RCC 7860 (cell line): ENCODE measurements around the gene VAC14.

Experiments
- DNase-seq: peaks from one replicate; pipeline ENCODE4 v3.0.0-alpha.2; 2015; ENCODE audit warnings: low spot score
- FAIRE-seq: peaks from 2 replicates; lab custom pipeline; 2012; peaks lifted over from hg19 to GRCh38; lab: Jason Lieb, UNC

VAC14 gene

DNA sequence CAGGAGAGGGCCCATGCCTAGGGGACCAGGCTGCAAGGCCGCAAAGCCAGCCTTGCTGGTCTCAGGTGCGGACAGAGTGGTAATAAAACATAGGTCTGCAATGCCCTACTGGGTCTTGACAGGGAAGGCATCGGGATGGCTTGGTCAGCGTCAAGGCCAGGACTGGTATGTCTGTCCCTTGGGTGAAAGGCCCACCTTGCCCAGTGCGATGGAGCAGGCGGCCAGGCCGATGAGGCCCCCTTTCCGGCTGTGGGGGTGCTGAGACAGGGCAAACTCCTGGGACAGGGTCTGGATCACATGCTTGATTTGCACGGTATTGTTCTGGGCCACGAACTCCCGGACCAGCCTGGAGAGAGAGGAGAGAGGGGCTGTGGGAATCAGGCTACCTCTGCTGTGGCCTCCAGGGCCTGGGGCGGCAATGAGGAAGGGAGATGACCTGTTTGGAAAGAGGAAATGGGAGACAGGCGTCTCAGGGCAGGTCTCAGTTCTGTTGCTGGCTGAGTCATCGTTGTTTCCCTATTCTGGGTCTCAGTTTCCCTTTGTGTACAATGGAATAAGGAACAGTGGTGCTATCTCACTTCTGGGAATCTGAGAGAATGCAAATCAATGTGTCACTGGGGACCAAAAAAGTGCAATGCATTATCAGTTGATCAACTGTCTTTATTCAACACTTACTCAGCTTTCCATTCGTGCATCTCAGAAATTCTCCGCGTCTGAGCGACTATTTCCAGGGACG, 14.8 kb downstream of the VAC14 start:
- DNase-seq (no peak), FAIRE-seq (no peak)

DNA sequence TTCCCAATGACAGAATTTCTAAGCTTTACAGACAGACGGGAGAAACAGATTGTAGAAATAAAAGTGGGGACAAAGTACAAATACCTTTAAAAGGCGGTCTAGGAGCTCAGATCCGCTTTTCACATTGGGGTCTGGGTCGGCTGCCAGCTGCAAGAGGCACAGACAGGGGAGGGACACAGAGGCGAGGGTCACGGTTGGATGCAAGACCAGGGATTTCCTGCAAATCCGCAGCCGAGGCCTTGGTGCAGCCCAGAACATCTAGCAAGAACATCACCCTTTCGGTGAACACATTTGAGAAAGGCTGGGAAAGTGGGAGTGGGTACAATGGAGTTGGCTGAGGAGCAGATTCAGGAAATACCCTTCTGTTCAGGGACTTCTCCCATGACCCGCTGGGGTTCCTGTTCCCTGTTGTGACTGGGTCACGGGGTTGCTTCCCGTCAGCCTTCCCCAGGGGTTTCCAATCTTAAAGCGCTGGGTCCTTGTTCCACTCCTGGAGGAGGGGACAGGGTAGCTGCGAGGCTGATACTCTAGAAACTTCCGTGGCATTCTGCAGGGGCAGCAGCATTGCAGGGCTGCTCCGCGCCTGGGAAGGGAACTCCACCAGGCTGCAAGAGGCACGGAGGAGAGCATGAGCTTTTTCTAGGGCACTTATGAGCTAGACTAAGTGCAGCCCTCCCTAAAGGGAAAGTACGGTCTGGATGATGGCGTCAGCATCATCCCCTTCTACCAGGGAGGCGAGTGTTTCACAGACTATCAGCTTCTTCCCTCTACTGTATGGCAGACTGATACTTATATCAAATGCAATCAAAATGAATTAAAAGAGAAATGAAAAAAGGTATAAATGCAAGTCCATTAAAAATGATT, 16.0 kb downstream of the VAC14 start:
- DNase-seq (no peak), FAIRE-seq (no peak)

DNA sequence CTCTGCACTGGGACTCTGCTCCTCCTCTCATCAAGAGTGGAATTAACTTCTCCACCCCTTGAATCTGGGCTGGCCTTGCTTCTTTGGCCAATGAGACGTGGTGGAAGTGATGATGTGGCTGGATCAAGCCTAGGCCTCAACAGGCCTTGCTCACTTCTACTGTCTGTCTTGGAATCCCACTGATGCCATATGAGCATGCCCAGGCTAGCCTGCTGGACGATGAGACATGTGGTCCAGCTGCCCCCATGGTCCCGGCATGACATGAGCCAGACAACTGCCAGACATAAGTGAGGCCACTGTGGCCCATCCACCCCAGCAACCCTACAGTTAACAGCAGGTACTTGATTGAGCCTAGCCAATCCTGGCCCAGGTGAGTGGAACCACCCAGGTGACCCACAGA, 18.7 kb downstream of the VAC14 start:
- no peak for DNase-seq
- no peak for FAIRE-seq

DNA sequence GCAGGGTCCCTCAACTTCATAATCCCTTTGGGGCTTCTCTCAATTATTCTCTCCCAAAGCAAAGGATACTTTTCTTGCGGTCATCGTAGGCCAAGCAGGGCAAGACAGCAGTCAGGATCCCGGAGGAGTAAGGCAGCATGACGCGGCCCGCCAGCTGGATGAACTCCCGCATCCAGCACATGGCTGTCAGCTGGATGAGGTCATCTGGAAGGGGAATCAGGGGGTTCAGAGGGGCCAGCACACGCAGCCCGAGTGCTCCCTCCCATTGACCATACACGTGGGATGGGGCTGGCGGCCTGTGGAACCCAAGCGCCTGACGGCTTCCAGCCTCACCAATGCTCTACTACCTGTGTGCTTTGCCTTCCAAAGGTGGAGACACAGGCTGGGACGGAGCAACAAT, 19.2 kb downstream of the VAC14 start:
- DNase-seq (no peak), FAIRE-seq (no peak)

DNA sequence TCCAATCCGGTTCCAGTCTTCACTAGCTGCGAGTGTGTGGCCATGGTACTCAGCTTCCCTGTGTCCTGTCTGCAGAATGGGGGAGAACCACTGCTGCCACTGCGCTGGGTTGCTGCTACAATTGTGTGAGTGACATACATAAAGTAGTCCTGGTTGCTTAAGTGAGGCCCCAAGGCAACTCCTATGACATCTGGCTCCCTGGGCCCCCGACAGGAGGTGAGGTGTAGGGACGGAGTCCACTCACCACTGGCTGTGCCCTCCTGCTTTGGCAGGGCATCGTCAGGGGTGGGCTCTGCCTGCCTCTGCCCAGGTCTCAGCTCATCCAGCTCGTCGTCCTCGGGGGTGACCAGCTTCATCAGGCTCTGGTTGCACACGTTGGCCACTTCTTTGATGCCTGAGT, 20.4 kb downstream of the VAC14 start:
- DNase-seq (no peak), FAIRE-seq (no peak)

DNA sequence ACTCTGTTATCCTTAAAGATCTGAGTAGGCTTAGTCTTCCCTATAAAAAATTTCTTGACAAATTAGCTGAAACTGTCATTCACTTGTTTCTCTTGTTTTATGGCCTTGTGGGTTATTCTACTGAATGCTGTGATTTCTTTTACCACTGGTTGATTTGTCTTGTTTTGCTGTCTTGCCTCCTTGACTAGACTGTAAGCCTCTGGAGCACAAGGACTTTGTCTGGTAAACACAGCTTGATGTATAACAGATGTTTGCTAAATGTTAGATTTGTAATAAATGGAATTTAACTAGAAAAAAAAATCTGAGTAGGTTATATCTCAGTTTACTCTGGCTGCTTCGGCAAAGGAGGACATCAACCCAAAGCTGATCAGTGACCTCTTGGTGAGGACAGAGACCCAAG, 21.6 kb downstream of the VAC14 start:
- DNase-seq = no peak
- FAIRE-seq = no peak

DNA sequence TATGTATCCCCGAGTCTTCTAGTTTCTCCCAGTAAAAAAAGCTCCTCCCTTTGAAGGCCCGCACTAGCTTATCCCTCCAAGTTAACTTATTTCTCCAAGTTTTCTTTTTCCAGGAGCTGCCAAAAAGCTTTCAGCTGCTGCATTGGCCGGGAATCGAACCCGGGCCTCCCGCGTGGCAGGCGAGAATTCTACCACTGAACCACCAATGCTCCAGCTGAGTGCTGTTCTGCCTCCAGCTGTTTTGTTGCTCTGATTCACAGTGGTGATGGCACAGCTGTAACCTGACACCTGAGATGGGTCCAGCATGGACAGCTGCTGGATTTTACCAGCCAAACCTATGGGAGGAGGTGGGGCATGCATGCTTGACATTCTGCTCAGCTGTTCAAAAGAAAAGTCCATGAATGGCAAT, 22.1 kb downstream of the VAC14 start:
- FAIRE-seq (no peak), DNase-seq (peak; percentile 18)

DNA sequence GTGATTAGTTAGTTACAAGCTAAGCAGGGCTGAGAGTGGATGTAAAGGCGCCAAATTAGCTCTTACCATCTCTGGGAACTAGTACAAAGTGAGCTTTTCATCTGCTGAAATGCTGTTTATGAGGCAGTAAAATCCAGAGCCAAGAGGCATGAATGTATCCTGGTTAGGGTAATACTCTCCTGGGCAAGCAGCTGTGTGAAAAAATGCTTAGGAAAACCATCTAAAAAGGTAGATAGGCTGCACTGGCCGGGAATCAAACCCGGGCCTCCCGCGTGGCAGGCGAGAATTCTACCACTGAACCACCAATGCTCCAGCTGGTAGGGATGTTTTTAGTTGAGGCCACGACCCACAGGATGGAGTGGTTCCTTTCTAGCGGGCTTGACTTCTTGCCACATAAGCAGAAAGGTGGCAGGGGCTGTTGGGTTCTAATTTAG, 23.0 kb downstream of the VAC14 start:
- no peak for DNase-seq
- FAIRE-seq = no peak

DNA sequence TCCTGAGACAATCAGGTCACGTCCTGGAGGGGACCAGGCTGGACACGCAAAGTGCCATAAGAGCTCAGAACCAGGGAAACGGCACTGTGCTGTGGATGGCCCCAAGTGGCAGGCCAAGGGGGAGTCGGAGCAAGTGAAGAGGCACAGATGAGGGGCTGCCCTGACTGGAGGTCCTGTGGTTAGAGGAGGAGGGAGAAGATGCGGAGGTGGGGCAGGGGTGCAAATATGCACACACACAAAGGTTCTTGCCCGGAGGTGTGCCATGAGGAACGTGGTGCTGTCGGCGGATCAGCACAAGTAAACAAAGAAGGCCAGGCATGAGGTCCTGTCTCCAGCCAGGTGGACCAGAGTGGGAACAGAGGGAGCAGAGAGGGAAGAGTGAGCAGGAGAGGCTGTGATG, 23.5 kb downstream of the VAC14 start:
- FAIRE-seq = no peak

DNA sequence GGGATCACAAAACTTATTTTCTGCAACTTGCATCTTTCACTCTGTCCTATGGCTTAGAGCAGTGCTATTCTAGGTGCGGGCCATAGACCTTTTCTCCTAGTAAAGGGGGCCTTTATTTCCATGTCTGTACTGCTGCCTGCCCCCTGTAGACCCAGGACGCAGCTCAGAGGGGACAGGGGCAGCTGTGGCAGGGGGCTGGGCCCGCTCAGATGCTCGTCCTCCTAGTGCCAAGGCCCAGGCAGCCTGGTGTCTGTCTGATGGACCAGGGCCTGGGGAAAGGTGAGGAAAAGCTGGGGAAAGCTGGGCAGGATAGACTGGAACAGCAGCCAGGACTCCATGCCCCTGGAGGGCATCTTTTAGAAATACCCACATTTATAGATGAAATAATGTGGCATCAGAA, 25.6 kb downstream of the VAC14 start:
- no peak for DNase-seq

More for the DNA sequence above, 23.5 kb downstream of the VAC14 start:
- no peak for DNase-seq

DNA sequence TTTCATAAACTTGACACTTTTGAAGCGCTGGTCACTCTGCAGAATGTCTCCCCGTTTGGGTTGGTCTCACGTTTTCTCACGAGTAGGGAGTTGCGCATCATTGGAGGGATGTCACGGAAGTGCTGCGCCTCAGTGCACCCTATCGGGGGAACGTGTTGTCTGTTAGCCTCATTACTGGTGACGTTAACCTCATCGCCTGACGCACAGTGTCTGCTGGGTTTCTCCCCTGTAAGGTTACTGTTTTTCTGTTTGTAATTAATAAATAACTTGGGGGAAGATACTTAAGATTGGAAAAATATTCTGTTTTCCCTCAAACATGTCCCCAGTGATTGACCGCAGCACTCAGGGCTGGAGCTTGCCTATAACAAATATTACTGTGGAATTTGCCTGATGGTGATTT, 26.7 kb downstream of the VAC14 start:
- DNase-seq (no peak), FAIRE-seq (no peak)

More for the DNA sequence above, 25.6 kb downstream of the VAC14 start:
- no peak for FAIRE-seq

DNA sequence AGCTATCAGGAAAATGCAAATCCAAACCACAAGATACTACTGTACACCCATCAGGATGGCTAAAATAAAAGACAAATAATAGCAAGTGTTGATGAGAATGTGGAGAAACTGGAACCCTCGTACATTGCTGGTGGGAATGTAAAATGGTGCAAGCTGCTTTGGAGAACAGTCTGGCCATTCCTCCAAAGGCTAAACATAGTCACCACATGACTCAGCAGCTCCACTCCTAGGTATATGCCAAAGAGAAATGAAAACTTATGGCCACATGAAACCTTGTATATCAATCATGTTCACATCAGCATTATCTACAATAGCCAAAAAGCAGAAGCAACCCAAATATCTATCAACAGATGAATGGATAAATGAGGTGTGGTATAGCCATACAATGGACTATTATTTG, 28.5 kb downstream of the VAC14 start:
- FAIRE-seq = no peak
- no peak for DNase-seq

DNA sequence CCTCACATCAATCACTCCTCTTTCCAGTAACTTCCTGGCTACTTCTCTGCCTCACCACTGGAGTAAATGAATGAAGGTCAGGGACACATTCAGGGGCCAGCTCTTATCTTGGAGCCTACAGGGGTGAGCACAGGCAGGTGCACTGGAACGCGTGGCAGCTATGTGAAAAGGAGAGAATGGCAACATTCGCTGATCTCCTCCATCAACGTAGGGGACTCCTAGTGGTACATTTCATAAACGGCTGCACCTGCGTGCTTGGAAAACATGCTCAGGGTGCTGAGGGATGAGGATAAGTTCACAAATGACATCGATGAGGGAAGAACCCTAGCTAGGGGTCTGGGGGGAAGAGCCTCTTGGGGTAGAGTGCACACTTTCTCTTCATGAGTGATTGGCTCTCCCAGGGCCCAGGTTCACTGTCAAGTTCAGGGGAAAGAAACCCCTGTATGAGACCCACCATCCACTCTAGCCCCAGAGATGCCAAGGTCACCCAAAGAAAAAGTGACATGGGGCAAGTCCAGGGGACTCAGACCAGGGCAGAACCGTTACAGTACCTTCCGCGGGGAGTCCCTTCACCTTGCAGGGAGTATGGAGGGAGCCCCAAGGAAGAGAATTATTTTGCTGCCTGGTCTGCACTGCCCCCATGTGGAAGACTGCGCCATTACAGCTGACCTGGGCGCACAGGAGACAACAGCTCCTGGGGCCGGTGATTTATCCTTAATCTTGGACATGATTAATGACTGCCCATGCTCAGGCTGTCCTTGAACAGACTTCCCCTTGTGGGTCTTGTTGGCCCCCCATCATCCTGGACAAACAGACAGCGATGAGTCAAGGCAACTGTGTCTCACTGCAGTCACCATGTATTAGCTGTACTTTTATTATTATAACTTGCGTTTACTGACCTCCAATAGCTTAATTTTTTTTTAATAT, 30.1 kb downstream of the VAC14 start:
- DNase-seq (peak; percentile 66), FAIRE-seq (peak; percentile 64)

DNA sequence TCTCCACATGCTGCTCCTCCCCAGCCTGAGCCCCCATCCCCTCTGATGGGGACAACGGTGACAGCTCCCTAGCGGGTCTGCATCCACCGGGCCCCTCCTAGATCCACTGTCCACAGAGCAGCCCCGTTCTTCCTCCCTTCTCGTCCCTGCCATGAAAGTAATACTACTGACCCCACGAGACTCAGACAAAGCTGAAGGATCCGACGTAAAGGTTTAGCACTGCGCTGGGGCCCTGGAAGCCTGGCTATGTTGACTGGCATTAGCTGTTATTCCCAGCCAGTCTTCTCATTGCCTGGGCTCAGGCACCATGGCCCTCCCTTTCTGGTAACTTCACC, 30.7 kb downstream of the VAC14 start:
- DNase-seq (no peak), FAIRE-seq (no peak)

DNA sequence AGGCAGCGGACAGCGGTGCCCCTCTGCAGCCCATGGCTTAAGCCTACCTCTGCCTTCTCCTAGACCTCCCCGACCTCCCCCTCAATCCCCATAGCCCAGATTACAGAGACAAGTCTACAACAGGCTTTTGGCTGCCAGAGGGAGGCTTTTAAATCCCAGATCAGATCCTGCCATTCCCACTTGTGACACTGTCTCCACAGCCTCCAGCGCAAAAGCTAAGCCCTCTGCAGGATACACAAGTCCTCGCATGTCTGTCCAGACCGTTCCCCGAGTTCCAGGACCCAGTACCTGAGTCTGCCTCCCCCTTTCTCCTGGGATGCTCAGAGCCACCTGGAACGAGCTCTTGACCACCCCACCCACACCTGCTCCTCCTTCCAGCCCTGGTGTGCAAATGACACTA, 31.2 kb downstream of the VAC14 start:
- DNase-seq (no peak), FAIRE-seq (no peak)

DNA sequence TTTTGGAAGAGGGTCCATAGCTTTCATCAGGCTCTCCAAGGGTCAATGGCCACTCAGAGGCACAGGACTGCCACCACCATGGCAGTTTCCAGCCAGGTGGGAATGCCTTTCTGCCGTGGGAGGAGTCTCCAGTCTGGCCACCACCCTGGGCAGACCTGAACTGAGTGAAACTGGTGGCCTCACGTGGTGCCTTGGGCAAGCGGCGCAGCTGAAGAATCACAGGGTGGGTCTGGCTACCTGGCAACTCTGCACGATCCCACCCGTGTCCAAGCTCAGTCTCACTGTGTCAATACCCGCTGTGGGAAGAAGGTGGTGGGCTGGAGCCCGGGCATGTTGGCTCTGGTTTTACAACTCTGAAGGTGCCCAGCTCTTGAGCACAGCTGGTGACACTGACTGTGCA, 31.8 kb downstream of the VAC14 start:
- FAIRE-seq (no peak), DNase-seq (no peak)

DNA sequence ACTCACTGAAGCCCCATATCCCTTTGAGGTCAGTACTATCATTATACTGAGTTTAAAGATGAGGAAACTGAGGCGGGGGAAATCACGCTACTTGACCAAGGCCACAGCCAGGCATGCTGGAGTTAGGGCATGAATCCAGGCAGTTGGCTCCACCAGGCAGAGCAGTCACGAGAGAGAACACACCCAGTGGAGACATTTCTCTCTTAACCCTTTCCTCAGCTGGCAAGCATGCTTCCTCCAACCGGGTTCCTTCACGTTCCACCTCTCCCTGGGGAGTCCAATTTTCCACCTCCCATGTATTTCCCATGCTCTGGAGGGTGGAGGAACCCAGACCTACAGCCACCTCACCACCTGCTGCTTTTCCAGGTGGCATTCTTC, 32.8 kb downstream of the VAC14 start:
- FAIRE-seq = no peak
- no peak for DNase-seq

DNA sequence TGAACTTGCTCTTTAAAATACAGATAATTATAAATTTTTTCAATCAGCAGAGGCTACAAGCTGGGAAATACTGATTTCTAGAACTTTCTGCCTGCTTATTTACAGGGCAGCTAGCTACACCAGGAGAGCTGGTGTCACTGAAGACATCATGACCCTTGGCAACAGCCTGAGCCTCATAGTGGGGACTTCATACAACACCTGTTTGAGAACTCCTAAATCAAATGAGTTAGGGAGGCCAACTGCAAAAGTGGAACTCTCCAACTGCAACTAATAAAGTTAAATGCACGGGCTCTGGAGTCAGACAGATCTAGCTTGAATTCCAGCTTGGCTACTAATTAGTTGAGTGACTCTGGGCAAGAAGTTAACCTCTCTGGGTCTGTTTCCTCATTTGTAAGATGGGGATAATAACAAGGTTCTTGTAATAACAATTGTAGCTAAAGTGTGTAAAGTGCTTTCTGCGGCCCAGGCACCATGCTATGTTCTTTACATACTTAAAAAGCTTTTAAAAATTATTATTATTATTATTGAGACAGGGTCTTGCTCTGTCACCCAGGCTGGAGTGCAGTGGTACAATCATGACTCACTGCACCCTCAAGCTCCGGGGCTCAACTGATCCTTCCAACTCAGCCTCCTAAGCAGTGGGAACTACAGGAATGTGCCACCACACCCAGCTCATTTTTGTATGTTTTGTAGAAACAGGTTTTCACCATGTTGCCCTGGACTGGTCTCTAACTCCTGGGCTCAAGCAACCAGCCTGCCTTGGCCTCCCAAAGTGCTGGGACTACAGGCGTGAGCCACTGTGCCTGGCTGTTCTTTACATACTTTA, 33.4 kb downstream of the VAC14 start:
- FAIRE-seq (no peak), DNase-seq (peak; percentile 28)

DNA sequence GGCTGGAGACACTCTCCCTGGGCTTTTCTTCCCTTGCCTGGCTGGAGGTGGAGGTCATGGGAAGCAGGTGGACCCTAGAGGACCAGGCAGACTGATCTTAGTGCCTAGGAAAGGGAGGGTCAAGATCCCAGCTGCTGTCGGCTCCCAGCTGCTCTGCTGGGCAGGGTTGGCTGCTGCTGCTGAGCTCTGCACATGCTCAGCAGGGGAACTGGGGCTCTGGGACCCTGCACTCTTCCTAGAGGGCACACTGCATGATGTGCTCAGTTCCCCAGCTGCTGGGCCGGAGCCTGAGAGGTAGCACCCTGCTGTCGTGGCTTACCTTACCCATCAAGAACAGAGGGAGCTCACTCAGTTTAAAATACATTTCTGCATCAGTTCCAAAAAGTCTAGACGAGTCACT, 34.3 kb downstream of the VAC14 start:
- FAIRE-seq (no peak), DNase-seq (no peak)

DNA sequence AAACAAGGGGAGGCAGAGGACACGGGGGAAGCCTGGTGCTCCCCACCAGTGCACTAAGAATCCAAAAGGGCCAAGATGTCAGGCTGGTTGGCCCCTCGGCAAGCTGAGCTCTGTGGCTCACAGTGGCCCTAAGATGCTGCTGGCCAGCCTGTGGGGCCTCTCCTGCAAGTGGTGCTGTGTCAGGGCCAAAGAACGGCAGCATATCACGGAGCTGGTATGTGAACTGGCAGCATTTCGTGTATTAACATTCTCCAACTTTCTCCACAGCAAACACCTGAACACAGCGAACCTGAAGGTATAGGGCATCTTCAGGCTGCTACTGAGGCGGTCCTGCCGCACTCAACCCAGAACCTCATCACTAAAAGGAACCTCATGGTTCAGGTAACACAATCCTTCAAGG, 34.8 kb downstream of the VAC14 start:
- no peak for DNase-seq
- no peak for FAIRE-seq
